ENCODE measurements around the gene KBTBD7. TPM values are rescaled to one million over a fixed set of nuclear protein-coding genes. Genes with fewer than 3 reads are reported as not detected.

The KBTBD7 gene
- total and polyA plus RNA-seq, 2 of the 13 experiments (the other 11 are each of a cell fraction or from before 2014, with no cell fraction given) = 3.6 to 9.0 TPM

DNA sequence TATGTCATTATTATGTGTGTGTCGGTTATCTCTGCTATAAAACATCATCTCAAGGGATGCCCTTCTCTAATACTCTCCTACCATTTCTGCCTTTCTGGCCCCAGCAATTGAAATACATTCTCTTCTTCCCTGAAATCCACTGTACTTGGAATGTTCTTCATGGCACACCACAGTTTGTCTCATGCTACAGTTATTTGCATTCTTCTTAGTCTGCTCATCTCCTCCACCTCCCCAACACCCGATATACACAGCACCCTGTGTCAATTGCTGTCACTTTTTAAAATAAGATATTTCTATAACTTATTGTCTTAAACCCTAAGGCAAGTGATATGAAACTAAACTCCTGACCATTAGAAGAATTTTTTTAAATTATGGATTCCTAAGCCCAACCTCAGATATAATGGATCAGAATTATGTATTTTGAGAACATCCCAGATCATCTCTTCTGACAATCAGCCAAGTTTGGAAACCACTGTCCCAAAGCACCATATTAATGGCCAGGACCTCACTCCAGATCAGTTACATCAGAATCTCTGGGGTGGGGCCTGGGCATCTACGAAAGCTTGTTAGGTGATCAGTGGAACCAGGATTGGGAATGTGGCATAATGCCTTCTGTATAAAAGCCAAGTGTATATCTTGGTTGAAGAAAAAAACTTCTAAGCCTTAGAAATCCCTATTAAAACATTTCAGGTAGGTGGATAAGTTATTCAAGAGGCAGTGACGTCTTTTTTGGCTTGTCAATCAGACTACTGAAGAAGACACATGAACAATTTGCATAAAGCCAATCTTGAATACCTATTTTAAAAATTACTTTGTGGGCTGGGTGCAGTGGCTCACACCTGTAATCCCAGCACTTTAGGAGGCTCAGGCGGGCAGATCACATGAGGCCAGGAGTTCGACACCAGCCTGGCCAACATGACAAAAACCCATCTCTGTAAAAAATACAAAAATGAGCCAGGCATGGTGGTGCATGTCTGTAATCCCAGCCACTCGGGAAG is 30.0 kb upstream of the KBTBD7 start:
- intact Hi-C loops (cut with micrococcal nuclease; ENCODE audit: unreplicated experiment) (no loop called here), in situ Hi-C loops (cut with HindIII; ENCODE audit: extremely low pct_ligation_motif_present, low pct_unique_long_range_greater_than_20kb) (loop anchor here (5.0 kb wide), 1 partner anchor 152 kb away; no protein-coding TSS in a partner anchor)
- no peak overlapping the region for H3K27ac ChIP-seq (ENCODE audit: extremely low read length, insufficient read depth, low read length)
- no peaks in the 10 kb centered on the region for H3K27me3 ChIP-seq (ENCODE audit: control insufficient read depth in 1 of 2, insufficient read depth in 2 of 2, low read length in 2 of 2)
- H3K36me3 ChIP-seq (replicated peaks in 1 of 2; ENCODE audit: control insufficient read depth in 1 of 2, insufficient read depth in 2 of 2, low read length in 2 of 2) = peaks cover 2 to 26% of the 10 kb centered on the region in 2 experiments
- H3K9me3 ChIP-seq (ENCODE audit: low read length) = no peaks in the 10 kb centered on the region
- 87% methylated on average over 7 of the region's 7 CpGs for WGBS (ENCODE audit: low lambda C conversion rate)
- H2AFZ ChIP-seq (ENCODE audit: low read length) = no peak overlapping the region
- no peaks in the 10 kb centered on the region for H4K20me1 ChIP-seq (ENCODE audit: insufficient read depth, low read length)
- no peak overlapping the region for H3K4me2 ChIP-seq (ENCODE audit: low read depth, low read length)
- no peak overlapping the region for H3K9ac ChIP-seq (ENCODE audit: insufficient read depth, low read depth, low read length)
- BruUV-seq (replicated peaks) = no TSS peak
- H3K79me2 ChIP-seq (ENCODE audit: insufficient read depth, low read length) = no peaks in the 10 kb centered on the region
- no peak for FAIRE-seq
- TF ChIP-seq, protein P1, sequence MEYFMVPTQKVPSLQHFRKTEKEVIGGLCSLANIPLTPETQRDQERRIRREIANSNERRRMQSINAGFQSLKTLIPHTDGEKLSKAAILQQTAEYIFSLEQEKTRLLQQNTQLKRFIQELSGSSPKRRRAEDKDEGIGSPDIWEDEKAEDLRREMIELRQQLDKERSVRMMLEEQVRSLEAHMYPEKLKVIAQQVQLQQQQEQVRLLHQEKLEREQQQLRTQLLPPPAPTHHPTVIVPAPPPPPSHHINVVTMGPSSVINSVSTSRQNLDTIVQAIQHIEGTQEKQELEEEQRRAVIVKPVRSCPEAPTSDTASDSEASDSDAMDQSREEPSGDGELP (IDR thresholded peaks at IDR 0.05; ENCODE audit: borderline replicate concordance, low read depth) = no peak
- no peak for TF ChIP-seq ZNF20 (CRISPR knock-in tag; IDR thresholded peaks at IDR 0.05)
- no peak for TF ChIP-seq RBM22 (optimal IDR thresholded peaks at IDR 0.05; ENCODE audit: low read length)
- TF ChIP-seq, protein P2, sequence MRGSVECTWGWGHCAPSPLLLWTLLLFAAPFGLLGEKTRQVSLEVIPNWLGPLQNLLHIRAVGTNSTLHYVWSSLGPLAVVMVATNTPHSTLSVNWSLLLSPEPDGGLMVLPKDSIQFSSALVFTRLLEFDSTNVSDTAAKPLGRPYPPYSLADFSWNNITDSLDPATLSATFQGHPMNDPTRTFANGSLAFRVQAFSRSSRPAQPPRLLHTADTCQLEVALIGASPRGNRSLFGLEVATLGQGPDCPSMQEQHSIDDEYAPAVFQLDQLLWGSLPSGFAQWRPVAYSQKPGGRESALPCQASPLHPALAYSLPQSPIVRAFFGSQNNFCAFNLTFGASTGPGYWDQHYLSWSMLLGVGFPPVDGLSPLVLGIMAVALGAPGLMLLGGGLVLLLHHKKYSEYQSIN (CRISPR knock-in tag; IDR thresholded peaks at IDR 0.05; ENCODE audit: borderline replicate concordance) = no peak
- no peak for TF ChIP-seq DNMT1 (CRISPR knock-in tag; IDR thresholded peaks at IDR 0.05)
- no peak for TF ChIP-seq FOSL2 (CRISPR knock-in tag; IDR thresholded peaks at IDR 0.05)
- POLR2A ChIA-PET = no interaction called here
- no peak overlapping the region for H3K4me3 ChIP-seq (replicated peaks in 1 of 3; ENCODE audit: insufficient read depth in 1 of 3, low read depth in 2 of 3, low read length in 3 of 3)
- DNase-seq (ENCODE audit: low spot score) = no peak
- no peak for ATAC-seq
- CTCF ChIA-PET (ENCODE audit: low intra/inter-chr PET ratio, low total read pairs) = no interaction called here
- peaks cover 4% of the 10 kb centered on the region; the same call in 1 of the 2 replicates for H3K4me1 ChIP-seq (ENCODE audit: insufficient read depth, low read length)
